Adrenal gland (tissue), 5 donors: Measurements from ENCODE around the gene KCNJ14.

Experiments used
- POLR2A ChIP-seq, 2 donors: fragments of 450-650 bp; IDR thresholded peaks; one replicate each; pipeline ENCODE4 v1.6.1; 2017; ENCODE audit warnings: antibody characterized with exemption in 2 of 2, mild to moderate bottlenecking in 2 of 2, moderate library complexity in 1 of 2
- TF ChIP-seq, protein P1 (sequence below), 6 experiments: fragments of 450-650 bp in 4 of 6; fragments of 200-600 bp in 2 of 6; sonication (generic) in 1 of 6; IDR thresholded peaks; 1 replicate in 5 of 6; 2 replicates in 1 of 6; pipeline versions ENCODE4 v1.5.1 to v1.8.0; 2016 to 2021; ENCODE audit warnings: antibody characterized with exemption in 6 of 6, mild to moderate bottlenecking in 2 of 6, moderate library complexity in 1 of 6
- donor health status: DM: no; HTN: no; CAD: no.

DNA sequence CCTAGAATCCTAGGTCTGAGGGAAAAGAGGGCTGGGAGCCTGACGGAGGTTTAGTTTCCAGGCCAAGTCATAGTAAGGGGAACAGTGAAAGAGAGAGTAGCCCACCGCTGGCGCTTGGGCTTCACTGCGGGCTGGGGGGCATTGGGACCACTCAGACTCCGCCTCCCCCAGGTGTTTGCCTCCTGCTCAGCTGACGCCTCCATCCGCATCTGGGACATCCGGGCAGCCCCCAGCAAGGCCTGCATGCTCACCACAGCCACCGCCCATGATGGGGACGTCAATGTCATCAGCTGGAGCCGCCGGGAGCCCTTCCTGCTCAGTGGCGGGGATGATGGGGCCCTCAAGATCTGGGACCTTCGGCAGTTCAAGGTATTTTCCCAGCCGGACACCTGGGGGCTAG lies 4.5 kb upstream of the KCNJ14 start:
- TF ChIP-seq, protein P1, sequence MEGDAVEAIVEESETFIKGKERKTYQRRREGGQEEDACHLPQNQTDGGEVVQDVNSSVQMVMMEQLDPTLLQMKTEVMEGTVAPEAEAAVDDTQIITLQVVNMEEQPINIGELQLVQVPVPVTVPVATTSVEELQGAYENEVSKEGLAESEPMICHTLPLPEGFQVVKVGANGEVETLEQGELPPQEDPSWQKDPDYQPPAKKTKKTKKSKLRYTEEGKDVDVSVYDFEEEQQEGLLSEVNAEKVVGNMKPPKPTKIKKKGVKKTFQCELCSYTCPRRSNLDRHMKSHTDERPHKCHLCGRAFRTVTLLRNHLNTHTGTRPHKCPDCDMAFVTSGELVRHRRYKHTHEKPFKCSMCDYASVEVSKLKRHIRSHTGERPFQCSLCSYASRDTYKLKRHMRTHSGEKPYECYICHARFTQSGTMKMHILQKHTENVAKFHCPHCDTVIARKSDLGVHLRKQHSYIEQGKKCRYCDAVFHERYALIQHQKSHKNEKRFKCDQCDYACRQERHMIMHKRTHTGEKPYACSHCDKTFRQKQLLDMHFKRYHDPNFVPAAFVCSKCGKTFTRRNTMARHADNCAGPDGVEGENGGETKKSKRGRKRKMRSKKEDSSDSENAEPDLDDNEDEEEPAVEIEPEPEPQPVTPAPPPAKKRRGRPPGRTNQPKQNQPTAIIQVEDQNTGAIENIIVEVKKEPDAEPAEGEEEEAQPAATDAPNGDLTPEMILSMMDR (IDR thresholded peaks at IDR 0.05) = no peak
- no peak for TF ChIP-seq POLR2A (IDR thresholded peaks at IDR 0.05)
